ENCODE measurements around the gene RNF182.
"Not testable (repeated sequence)": the region's sequence is repeated elsewhere in the genome, so short reads cannot be mapped to it uniquely, and the experiment has no call there.

RNF182 gene

GRCh38 chr6:14004258-14004657 is 79.5 kb downstream of the RNF182 start:
- DNase-seq: no peak

GRCh38 chr6:14008809-14009208 is 84.1 kb downstream of the RNF182 start:
- no peak for DNase-seq

GRCh38 chr6:14009431-14009830 is 84.7 kb downstream of the RNF182 start:
- DNase-seq: no peak

GRCh38 chr6:14010275-14010674 is 85.5 kb downstream of the RNF182 start:
- DNase-seq: no peak

DNA sequence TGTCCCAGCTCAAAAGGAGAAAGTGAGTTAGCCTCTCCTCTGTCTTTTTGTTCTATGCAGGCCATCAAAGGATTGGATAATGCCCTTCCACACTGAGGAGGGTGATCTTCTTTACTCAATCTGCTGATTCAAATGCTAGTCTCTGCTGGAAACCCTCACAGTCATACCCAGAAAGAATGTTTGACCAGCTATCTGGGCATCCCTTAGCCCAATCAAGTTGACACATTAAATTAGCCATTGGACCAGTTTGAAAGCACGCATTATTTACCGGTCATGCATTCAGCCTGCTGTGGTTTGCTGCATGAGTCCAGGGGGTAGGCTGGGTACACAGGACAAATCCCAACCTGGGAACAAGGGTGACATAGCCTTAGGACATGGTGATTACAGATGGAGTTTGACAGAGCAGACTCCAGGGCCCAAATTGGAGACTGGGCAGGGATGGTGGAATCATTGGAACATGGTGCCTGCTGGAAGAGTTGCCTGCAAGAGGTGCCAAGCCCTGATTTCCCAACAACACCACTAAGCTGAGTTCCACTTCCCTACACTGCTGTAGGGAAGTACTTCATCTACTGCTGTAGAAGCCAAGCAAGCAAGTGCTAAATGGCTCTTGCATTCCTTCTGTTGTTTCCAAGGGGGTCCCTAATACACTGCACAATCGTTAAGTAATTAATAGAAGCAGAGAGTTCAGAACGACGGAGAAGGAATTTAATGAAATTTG is 87.7 kb downstream of the RNF182 start:
- DNase-seq: no peak

- DNase-seq: no peak
Measured at GRCh38 chr6:14015964-14016363, 91.2 kb downstream of the RNF182 start.

DNA sequence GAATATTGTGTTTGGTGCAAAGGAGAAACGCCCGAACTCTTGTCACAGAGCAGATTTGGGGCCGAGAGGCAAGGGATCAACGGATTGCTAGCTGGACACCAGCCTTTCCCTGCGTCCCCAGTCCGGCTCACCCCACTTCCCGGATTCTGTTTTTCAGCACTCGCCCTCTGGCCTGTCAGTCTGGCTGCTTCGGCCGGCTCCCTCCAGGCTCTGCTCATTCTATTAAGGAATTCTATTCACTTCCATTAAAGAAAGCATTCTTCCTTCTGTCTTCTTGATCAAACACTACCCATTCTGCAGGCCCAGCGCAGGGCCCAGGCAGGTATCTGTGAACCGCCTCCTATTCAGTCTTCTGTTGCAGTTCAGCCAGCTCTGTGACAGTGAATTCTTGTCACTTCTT is 91.7 kb downstream of the RNF182 start:
- no peak for DNase-seq

DNA sequence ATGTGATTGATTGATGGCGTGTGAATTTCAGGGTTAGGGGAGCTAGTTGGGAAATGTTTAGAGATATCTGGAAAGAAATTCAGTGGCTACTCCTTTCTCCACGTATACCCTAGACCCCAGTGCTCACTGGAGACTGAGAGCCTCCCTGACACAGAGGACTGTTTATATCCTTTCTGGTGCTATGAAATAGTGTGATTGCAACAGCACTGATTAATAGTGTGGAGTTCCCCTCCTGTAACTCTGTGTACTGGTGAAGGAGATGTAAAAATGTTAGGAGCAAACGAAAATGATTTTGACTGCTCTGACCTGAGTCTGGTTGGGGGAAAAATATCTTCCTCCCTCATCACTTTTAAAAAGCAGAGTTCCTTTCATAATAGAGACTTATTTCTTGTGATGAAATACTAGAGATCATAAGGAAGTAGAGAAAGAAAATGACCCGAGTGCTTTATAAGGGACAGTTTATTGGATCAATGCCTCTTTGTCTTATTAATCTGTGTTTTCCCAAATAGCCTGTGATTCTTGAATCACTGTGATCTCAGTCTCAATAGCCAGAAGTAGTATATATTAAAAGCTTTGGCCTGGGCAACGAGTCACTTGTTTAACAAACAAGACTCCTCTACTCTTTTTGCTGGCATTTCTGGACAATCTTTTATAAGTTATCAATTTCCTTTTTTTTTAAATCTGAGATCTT is 92.3 kb downstream of the RNF182 start:
- no peak for DNase-seq

GRCh38 chr6:14017626-14018475 is 93.1 kb downstream of the RNF182 start:
- DNase-seq: no peak

GRCh38 chr6:14018559-14018958 is 93.8 kb downstream of the RNF182 start:
- DNase-seq: not testable (repeated sequence)

GRCh38 chr6:14020551-14020950 is 95.8 kb downstream of the RNF182 start:
- no peak for DNase-seq

GRCh38 chr6:14021449-14021848 is 96.7 kb downstream of the RNF182 start:
- DNase-seq: no peak

DNA sequence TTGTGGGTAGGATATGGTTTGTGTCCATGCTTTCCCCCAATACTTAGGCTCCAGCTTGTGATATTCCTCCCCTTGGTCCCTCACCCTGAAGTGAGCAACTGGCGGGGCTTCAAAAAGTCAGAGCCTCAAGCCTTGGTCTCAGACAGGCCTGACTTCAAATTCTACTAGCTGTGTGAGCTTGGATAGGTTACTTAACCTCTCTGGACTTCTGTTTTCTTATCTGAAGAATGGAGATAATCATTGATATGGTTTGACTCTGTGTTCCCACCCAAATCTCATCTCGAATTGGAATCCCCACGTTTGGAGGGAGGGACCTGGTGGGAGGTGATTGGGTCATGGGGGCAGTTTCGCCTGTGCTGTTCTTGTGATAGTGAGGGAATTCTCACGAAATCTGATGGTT is 97.9 kb downstream of the RNF182 start:
- no peak for DNase-seq

- DNase-seq: no peak
Measured at GRCh38 chr6:14023855-14024254, 99.1 kb downstream of the RNF182 start.

DNA sequence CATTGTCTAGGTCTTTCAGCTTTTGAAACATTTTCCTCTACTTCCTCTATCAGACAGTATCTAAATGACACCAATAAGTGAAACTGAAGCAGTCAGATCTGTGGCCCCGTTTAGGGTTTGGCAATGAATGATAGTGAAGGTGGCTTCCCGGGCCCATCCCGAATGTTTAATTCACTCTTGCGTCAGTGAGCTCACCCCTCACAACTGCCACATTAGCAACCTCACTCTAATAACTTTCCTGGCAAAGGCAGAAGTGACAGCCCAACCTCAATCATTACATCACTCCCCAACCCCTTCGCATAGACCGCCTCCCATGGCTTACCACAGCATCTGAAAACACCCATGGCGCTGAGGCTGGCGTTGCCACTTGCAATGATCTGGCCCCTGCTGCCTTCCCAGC is 100.4 kb downstream of the RNF182 start:
- DNase-seq: no peak

DNA sequence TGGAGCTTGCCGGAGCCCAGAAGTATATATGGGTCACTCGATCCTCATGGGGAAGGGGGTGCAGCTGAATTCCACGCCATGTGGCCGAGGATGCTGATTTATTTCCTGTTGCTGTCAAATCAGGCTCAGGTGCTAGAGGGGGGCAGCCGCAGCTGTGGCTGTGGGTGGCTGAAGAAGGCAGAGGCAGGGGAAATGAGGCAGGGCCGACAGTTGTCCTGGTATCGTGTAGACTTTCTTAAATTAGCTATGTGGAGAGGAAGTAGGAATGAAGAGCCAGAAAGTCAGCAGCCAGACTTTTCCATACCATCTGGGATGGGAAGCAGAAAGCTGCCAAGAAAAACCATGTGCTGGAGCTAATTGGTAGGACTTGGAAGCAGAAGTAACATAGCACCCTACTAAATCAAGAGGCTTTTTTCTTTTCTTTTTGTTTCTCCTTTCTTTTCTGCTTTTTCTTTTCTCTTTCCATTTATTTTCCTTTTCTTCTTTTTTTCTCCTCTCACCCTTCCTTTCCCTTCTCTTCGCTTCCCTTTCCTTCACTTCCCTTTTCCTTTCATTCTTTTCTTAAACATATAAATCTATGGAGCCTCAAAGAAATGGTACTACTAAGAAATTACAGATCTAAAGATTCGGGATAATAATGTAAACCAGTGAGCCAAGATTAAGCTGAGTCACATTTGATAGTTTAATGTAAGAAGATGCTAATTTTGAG is 102.2 kb downstream of the RNF182 start:
- DNase-seq: no peak

DNA sequence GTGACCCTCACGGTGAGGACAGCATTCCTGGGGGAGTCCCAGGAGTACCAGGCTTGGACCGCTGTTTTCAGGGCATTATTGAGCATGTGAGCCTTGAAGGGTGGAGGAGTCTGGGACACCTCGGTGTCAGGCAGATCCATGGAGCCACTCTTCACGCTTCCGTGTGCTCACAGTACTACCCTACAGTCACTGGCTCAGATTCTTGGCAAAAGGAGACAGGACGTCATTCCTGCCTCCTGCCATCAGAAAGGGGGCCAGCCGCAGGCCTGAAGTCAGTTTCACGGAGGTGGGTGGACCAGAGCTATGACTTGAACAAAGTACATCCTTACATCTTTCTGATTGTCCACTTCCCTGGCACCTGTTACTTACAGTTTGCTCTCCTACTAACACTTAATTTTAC is 103.9 kb downstream of the RNF182 start:
- no peak for DNase-seq

- DNase-seq: no peak
Measured at GRCh38 chr6:14029605-14030004, 104.9 kb downstream of the RNF182 start.

All from midbrain (tissue), 1 donor.